Uterine smooth muscle cell (primary cell): ENCODE data around the gene ANKS1B. TPM values are rescaled to one million over a fixed set of nuclear protein-coding genes. Genes with fewer than 3 reads are reported as not detected.

Source experiments
- total RNA-seq: library from RNA; depleted of rRNA; stranded (reverse); fragments of >200 nt; gene quantifications from 2 replicates; pipeline ENCODE4 v1.2.3, GENCODE V29; 2014

Gene ANKS1B
- 1.2 TPM in 2 replicates for total RNA-seq

DNA sequence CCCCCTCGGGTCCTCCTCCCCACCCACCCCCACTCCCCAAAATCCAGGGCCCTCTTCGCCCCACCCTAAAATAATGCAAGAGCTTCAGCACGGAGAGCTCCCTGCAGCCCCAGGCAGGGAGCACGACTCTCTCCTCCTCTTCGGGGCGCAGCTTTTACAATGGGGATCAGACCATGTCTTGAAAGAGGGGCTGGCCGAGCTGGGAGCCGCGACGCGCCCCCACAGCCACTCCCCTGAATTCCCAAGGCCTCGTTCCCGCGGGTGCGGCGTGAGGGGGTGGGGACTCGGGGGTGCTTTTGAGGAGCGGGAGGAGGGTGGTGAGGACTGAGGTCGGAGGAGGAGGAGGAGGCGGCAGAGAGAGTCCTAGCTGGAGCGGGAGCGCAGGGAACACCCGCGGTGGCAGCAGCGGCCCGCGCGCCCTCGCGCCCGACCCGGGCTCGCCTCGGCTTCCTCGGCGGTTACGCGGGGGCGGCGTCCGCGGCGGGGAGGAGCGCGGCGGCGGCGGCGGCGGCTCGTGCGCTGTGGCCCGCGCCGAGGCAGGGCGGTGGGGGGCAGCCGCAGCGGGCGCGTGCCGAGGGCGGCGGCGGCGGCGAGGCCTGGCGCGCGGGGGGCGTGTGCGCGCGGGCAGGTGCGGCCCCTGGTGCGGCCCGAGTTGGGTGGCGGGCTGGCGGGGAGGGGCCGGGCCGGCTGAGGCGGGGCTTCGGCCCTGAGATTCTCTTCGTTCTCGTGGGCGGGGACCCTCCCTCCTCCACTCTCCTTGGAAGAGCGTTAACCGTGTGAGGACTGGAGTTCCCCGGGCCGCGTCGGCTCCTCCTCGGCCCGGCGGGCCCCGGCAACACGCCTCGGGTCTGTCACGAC is at the start of gene ANKS1B:
TSS of gene ANKS1B (minus strand) at position 666 of the 858 bp plus-strand sequence. CDS start 699 bp downstream, outside the sequence.

DNA sequence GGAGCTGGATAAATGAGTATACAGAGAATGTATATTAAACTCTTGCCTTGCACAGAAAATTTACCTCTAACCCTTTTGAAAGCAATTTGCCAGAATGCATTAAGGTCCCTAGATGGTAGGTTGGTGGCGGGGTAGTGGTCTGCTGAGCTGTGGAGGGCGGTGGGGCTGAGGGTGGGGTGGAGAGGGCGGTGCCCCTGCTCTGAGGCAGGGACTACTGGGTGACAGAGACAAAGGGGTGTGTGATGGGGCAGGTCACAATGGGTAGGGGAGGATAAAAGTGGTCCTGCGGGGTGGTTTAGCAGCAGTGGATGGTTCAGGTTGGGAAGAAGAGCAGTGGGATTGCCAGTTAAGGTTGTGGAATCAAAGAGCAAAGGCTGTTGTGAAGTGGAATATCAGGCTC is 337.3 kb downstream of the ANKS1B start, which contains the start of gene GARIN6:
TSS of gene GARIN6 (plus strand) at position 301 of the 400 bp plus-strand sequence. CDS start 422 bp downstream, outside the sequence.

Other genes starting within 250 kb of the ANKS1B start
- gene BLTP3B, start 157.9 kb upstream of the ANKS1B start, total RNA-seq = 42.0 and 47.8 TPM in 2 replicates
- gene ACTR6, start 215.9 kb upstream of the ANKS1B start, total RNA-seq = 22.4 and 24.5 TPM in 2 replicates